Right lobe of liver (tissue), 6 donors: ENCODE measurements around the gene KCNC1. TPM values are rescaled to one million over a fixed set of nuclear protein-coding genes. Genes with fewer than 3 reads are reported as not detected.

Source experiments
- ATAC-seq, 4 donors: fragments of 200-7000 bp; cut with Tn5 transposase; one replicate each; pipeline ENCODE4 v1.9.1; 2020; ENCODE audit warnings: mild to moderate bottlenecking in 4 of 4, moderate library complexity in 4 of 4
- DNase-seq, 3 donors: peaks; one replicate each; pipeline ENCODE4 v3.0.0-alpha.2; 2020
- H3K27ac ChIP-seq, 3 donors: fragments of 200-600 bp; one replicate each; pipeline ENCODE4 v1.8.0; 2022
- H3K27me3 ChIP-seq, 2 donors: fragments of 200-600 bp; one replicate each; pipeline ENCODE4 v1.8.0; 2022
- H3K36me3 ChIP-seq, 4 donors: fragments of 200-600 bp; sonication (generic) in 1 of 4; one replicate each; pipeline versions ENCODE4 v1.5.1 to v1.8.0; 2017 to 2022; ENCODE audit warnings: control low read depth in 1 of 4
- H3K4me1 ChIP-seq, 4 donors: fragments of 200-600 bp; sonication (generic) in 1 of 4; one replicate each; pipeline versions ENCODE4 v1.5.1 to v1.8.0; 2017 to 2022; ENCODE audit warnings: control low read depth in 1 of 4
- H3K4me3 ChIP-seq, 3 donors: fragments of 200-600 bp; one replicate each; pipeline ENCODE4 v1.8.0; 2022
- H3K9me3 ChIP-seq, 4 donors: fragments of 200-600 bp; sonication (generic) in 1 of 4; one replicate each; pipeline versions ENCODE4 v1.5.1 to v1.8.0; 2017 to 2022; ENCODE audit warnings: control low read depth in 1 of 4
- CTCF ChIP-seq, 4 donors: fragments of 200-600 bp in 3 of 4; fragments of 450-650 bp in 1 of 4; IDR thresholded peaks; one replicate each; pipeline versions ENCODE4 v1.5.1 to v1.8.0; 2016 to 2022; ENCODE audit warnings: antibody characterized with exemption in 4 of 4, mild to moderate bottlenecking in 2 of 4
- POLR2A ChIP-seq: fragments of 450-650 bp; IDR thresholded peaks from one replicate; pipeline ENCODE4 v1.6.1; 2017; ENCODE audit warnings: antibody characterized with exemption, mild to moderate bottlenecking
- WGBS: methylation state at CpG from one replicate; pipeline ENCODE4 v1.1.6; 2018; ENCODE audit warnings: low coverage, low lambda C conversion rate; ENCODE audit not compliant: insufficient coverage; ENCODE audit errors: missing lambda C conversion rate; 5-methylcytosine and 5-hydroxymethylcytosine counted together
- intact Hi-C, 2 donors: fragments of 100-400 bp; cut with DNase I; formaldehyde crosslinking; loops; one replicate each; pipeline versions ENCODE4 v1.11.2 to v1.14.1; 2022
- total RNA-seq, 6 experiments: library from RNA; depleted of rRNA in 2 of 6; stranded (reverse); fragments of >200 nt in 2 of 6; fragmentation: NEBNext Ultra II Directional in 3 of 6; extraction: Animal tissue kit (Norgen Biotek cat#: 25700) in 3 of 6; gene quantifications; one replicate each; pipeline versions ENCODE4 v1.1.0 to v1.2.4, GENCODE V29; 2016 to 2023
- donor health status: DM: no; HTN: yes; CAD: no.
- donor health status: DM: no; HTN: no; CAD: no.
- donor health status: DM: no; HTN: no; CAD: no.
- donor health status: DM: no; HTN: yes; CAD: no.
- donor health status: DM: no; HTN: yes; CAD: no.

Gene KCNC1
- total RNA-seq, 6 experiments from 2014 or later: not detected

- no peaks in the 10 kb centered on the region for H3K9me3 ChIP-seq
- TF ChIP-seq POLR2A (no peak), CTCF (IDR thresholded peaks at IDR 0.05) (peak; percentile 68 to 86 (median 80))
- intact Hi-C loops: loop anchor here in 1 of 2 donors (5.0 kb wide), 1 partner anchor 217 kb away; no protein-coding TSS in a partner anchor
- peak; percentile 98 to 100 (median 98) for ATAC-seq
- no peaks in the 10 kb centered on the region for H3K4me1 ChIP-seq
- H3K4me3 ChIP-seq: no peak overlapping the region
- DNase-seq: peak; percentile 75 to 78 (median 77)
- 28% methylated on average over 5 of the region's 23 CpGs for WGBS
- H3K27ac ChIP-seq: no peak overlapping the region
- no peaks in the 10 kb centered on the region for H3K36me3 ChIP-seq
- H3K27me3 ChIP-seq: no peaks in the 10 kb centered on the region
Observed at GRCh38 chr11:17760102-17761029, 25.8 kb downstream of the KCNC1 start.

GRCh38 chr11:17762309-17762974 is 27.9 kb downstream of the KCNC1 start:
- H3K4me3 ChIP-seq: no peak overlapping the region
- DNase-seq (no peak), ATAC-seq (no peak)
- no peaks in the 10 kb centered on the region for H3K36me3 ChIP-seq
- no peak for TF ChIP-seq POLR2A
- TF ChIP-seq CTCF (IDR thresholded peaks at IDR 0.05): no peak
- no peaks in the 10 kb centered on the region for H3K9me3 ChIP-seq
- no peaks in the 10 kb centered on the region for H3K27me3 ChIP-seq
- no peak overlapping the region for H3K27ac ChIP-seq
- no peaks in the 10 kb centered on the region for H3K4me1 ChIP-seq
- intact Hi-C loops: loop anchor here in 1 of 2 donors (5.0 kb wide), 1 partner anchor 215 kb away; no protein-coding TSS in a partner anchor
- 85% methylated on average over 7 of the region's 17 CpGs for WGBS

- intact Hi-C loops: loop anchor here in 1 of 2 donors (5.0 kb wide), 1 partner anchor 214 kb away; no protein-coding TSS in a partner anchor
- no peak for DNase-seq
Observed at GRCh38 chr11:17763244-17763643, 28.7 kb downstream of the KCNC1 start.

GRCh38 chr11:17763703-17764102 is 29.1 kb downstream of the KCNC1 start:
- intact Hi-C loops: loop anchor here in 1 of 2 donors (5.0 kb wide), 1 partner anchor 214 kb away; no protein-coding TSS in a partner anchor
- no peak for TF ChIP-seq CTCF (IDR thresholded peaks at IDR 0.05)
- H3K27me3 ChIP-seq: no peaks in the 10 kb centered on the region
- H3K9me3 ChIP-seq: no peaks in the 10 kb centered on the region
- no peak for ATAC-seq
- H3K27ac ChIP-seq: no peak overlapping the region
- H3K4me3 ChIP-seq: no peak overlapping the region
- H3K36me3 ChIP-seq: no peaks in the 10 kb centered on the region
- WGBS: 43% methylated on average over 3 of the region's 3 CpGs
- no peak for DNase-seq
- H3K4me1 ChIP-seq: no peaks in the 10 kb centered on the region

More at GRCh38 chr11:17763244-17763643, 28.7 kb downstream of the KCNC1 start:
- H3K4me1 ChIP-seq: no peaks in the 10 kb centered on the region
- ATAC-seq: no peak
- WGBS: no CpG with 5 or more reads among the region's 7 CpGs
- no peaks in the 10 kb centered on the region for H3K9me3 ChIP-seq
- no peaks in the 10 kb centered on the region for H3K36me3 ChIP-seq
- H3K27me3 ChIP-seq: no peaks in the 10 kb centered on the region
- H3K4me3 ChIP-seq: no peak overlapping the region
- TF ChIP-seq POLR2A (no peak), CTCF (IDR thresholded peaks at IDR 0.05) (no peak)
- no peak overlapping the region for H3K27ac ChIP-seq
